Kidney glomerular epithelial cell (primary cell): ENCODE measurements around the gene STK40.
A peak's percentile ranks its signal among the peaks of the same experiment; 100 is the strongest.

Experiments used
- DNase-seq: peaks from one replicate; lab custom pipeline; 2025; lab: John Stamatoyannopoulos, UW

The STK40 gene

GRCh38 chr1:36343651-36344394 is 41.9 kb downstream of the STK40 start:
- DNase-seq = no peak

GRCh38 chr1:36342426-36343185 is 43.1 kb downstream of the STK40 start:
- DNase-seq = peak; percentile 64

GRCh38 chr1:36341626-36342320 is 44.0 kb downstream of the STK40 start:
- DNase-seq = no peak

- no peak for DNase-seq
Observed at GRCh38 chr1:36339615-36340014, 46.1 kb downstream of the STK40 start.

DNA sequence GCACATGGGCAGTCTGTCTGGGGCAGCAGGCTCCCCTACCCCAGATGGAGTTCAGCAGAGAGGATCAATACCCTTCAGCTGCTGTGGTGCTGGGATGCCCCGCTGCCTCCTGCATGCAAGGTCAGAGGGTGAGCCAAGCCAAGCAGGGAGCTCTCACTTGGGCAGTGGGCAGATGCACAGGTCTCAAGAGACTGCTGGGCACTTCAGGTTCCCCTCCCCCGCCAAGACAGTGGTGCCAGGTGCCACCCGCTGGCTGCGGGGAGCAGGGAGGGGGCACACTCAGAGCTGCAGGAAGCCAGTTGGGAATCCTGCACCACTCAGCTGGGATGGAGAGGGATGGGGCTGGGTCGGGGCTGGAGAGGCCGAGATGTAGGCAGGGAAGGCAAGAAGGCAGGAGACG is 46.5 kb downstream of the STK40 start:
- DNase-seq = no peak

- DNase-seq = no peak
Observed at GRCh38 chr1:36337830-36338229, 47.9 kb downstream of the STK40 start.

- DNase-seq = no peak
Observed at GRCh38 chr1:36330940-36331339, 54.8 kb downstream of the STK40 start.

- no peak for DNase-seq
Observed at GRCh38 chr1:36329817-36330216, 55.9 kb downstream of the STK40 start.

- no peak for DNase-seq
Observed at GRCh38 chr1:36328713-36329112, 57.0 kb downstream of the STK40 start.

- no peak for DNase-seq
Observed at GRCh38 chr1:36328088-36328480, 57.6 kb downstream of the STK40 start.

DNA sequence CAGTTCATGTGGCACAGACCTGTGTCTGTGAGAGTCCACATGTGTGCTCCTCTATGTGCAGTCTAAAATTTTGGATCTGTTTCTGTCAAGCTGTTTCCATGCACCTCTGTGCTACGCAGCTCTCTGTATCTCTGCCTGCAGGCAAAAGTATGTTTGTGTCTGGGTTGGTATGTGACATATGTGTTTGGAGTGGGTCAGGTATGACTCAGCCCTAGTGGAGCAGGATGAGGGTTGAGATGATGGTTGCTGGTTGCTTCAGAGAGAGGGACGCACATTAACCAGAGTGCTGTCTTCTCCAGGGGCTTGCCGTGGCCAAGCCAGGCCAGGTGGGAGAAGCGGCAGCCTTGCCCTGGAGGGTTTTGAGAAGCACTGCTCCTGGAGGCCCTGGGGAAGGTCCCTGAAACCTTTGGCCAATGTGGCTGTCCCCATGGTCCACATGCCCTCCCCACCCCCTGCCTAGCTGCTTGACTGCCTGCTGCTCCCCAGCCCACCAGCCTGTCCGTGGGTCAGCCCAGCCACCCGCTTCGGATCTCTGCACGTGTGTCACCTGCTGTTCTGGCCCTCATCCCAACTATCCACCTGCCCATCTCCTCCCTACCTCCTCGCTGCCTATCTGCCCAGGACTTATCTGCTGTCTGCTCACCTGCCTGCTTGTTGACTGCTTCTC is 58.2 kb downstream of the STK40 start:
- no peak for DNase-seq

DNA sequence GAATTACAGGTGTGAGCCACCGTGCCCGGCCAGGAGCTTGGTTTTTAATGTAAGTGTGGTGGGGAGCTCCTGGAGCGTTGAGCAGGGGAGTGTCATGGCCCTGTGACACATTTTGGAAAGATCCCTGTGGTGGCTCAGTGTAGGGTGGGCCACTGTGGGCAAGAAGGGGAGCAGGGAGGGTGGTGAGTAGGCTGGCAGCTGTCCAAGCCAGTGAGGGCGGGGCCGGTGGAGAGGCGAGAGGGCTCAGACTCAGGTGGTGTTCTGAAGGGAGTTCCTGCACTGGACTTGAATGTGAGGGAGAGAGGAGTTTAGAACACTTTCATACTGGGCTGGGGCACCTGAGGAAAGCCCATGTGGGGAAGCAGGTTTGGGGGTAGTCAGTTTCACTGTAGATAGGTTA is 59.2 kb downstream of the STK40 start:
- no peak for DNase-seq

DNA sequence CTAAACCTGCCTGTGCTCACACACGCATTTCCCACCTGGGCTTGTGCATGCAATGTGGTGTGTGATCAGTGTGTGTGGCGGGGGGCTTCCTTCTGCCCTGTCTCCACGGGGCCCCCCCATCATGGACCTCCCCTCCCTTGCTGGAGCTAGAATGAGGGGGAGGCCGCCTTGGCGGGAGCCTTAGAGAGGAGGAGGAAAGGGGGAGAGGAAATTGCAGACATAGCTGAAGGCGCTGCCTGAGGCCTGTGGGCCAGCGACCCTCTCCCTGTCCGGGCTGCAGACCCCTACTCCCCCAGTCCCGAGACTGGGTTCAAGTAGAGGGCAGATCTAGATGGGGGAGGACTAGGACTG is 61.4 kb downstream of the STK40 start:
- peak; percentile 42 for DNase-seq

DNA sequence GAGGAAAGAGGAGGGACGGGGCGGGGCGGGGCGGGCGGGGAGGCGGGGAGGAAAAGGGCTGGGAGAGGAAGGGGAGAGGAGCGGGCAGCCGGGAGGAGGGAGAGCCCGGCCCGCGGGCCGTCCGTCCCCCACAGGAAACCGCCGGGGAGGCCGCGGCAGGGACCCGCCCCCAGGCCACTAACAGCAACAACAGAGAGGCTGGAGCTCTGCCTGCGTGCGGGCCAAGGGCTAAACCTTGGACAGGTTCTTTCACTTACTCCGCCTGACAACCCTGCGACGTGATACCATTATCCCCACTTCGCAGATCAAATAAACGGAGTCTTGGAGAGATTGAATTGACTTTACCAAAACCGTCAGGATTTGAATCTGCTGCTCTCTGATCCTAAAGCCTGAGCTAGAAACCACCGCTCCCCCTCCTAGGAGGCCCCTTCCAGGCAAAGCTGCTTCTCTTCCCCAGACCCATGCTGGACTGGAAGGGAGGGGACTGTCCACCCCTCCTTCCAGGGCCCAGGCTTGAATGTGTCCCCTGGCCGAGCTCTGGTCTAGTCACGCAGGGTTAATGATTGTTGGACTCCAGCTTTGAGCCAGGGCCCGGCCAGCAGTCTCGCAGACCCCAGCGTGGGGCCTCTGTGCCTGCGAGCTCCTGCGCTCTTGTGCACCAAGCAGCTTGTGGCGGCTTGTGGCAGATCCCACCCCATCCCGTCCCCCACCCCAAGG is 61.9 kb downstream of the STK40 start, which contains the start of gene EVA1B:
TSS of gene EVA1B (minus strand) at position 10 of the 717 bp plus-strand sequence. CDS start 608 bp downstream, outside the sequence.
- peak; percentile 65 for DNase-seq

DNA sequence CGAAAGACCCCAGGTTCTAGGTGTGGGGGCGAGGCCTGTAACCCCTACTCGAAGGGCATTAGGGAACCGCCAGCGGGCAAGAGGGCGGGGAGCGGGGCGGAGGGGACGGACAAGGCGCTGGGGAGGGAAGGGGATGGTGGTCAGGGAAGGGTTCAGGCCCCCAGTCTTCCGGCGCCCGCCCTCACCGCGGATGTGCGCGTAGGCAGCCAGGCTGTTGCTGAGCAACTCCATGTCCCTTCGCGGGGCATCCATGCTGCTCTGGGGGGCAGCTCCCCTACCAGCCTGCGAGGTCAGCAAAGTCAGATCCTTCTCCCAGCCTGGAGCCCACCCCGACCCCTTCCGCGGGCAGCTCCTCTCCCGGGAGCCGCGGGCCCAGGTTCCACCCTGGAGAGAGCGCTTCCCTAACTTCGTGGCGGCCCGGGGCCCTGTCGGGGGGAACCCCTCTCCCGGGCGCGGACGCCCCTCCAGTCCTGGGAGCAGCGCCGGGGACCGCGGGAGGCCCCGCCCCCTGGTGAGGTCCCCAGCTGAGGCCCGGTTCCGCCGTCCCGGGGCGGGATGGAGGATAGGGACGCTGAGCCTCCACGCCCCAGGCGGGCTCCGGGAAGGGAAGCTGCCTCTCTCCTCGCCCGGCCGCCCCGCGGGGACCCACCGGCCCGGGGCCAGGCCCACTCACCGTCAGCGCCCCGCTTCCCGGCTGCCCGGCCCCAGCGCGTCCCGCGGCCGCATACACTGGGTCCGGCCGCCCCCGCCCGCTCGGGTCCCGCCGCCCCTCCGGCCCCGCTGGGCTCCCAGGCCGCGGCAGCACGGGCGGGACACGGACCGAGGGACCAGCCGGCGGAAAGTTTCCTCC is 62.7 kb downstream of the STK40 start:
- DNase-seq = no peak

DNA sequence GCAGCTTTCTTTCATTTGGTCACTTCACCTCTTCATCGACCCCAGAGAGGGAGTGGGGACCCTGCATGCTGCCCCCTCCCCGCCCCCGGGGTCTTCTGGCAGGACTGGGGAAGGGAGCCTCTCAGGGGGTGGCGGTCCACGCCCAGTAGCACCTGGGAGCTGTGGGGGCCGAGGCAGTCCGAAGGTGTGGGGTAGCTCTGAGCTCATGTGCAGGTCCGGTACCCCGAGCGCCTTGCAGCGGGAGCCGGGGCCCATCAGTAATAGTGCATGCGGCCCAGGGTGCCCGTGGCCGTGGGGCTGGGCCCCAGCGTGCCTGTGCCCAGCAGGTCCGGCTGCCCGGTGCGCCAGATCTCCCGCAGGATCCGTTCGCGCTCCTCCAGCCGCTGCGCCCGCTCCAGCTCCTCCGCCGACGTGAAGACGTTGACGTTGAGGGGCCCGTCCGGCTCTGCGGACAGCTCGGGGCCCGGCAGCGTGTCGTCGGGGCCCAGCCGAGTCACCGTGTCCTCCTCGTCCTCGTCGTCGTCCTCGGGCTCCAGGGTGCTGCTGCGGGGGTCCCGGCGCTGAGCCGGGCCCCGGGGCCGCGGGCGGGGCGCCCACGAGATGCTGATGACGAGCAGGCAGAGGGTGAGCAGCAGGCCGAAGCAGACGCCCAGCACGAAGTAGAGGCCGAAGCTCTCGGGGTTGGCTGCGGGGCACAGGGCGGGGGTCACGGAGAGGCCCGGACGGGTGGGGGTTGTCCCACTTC is 63.5 kb downstream of the STK40 start:
- DNase-seq = no peak

- DNase-seq = peak; percentile 16
Observed at GRCh38 chr1:36321119-36321951, 64.4 kb downstream of the STK40 start.

DNA sequence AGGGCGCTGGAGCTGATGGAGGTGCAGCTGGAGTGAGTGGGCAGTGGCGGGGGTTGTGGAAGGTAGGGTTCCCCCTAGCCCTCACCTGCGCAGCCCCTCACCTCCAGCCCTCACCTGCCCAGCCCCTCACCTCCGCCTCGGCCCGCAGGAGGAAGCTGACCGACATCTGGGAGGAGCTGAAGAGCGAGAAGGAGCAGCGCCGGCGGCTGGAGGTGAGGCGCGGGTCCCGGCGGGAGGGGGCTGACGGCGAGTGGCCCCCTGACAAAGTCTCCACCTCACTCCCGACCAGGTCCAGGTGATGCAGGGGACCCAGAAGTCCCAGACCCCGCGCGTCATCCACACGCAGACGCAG is 65.0 kb downstream of the STK40 start:
- DNase-seq = no peak

DNA sequence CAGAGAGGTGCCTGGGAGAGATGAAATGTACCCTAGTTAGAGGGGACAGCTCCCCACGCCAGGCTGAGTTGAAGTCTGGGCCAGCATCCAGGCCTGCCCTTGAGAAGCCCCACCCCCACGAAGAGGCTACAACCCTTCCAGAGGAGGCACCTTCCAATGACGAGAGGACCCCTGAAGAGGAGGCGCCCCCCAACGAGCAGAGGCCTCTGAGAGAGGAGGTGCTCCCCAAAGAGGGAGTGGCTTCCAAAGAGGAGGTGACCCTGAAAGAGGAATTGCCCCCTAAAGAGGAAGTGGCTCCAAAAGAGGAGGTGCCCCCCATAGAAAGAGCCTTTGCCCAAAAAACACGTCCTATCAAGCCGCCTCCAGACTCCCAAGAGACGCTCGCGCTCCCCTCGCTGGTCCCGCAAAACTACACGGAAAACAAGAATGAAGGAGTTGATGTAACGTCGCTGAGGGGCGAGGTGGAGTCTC is 65.4 kb downstream of the STK40 start:
- no peak for DNase-seq
